ENCODE data around the gene GALNT17. TPM values are rescaled to one million over a fixed set of nuclear protein-coding genes. Genes with fewer than 3 reads are reported as not detected.

Gene GALNT17
- total RNA-seq, 3 donors from 2014 or later, result 0.69 to 17.3 (median 1.6) TPM

- ATAC-seq, result no peak
- H3K4me1 ChIP-seq (ENCODE audit: low read depth), result no peaks in the 10 kb centered on the region
- DNase-seq, result no peak
- intact Hi-C loops (cut with DNase I, micrococcal nuclease), result no loop called here
- no peak overlapping the region for H3K4me3 ChIP-seq
- no peak for TF ChIP-seq CTCF (IDR thresholded peaks at IDR 0.05)
- H3K9me3 ChIP-seq, result peaks cover 24% of the 10 kb centered on the region
- no peaks in the 10 kb centered on the region for H3K36me3 ChIP-seq (ENCODE audit: low read depth)
Observed at GRCh38 chr7:71687286-71687685, 555.3 kb downstream of the GALNT17 start.

DNA sequence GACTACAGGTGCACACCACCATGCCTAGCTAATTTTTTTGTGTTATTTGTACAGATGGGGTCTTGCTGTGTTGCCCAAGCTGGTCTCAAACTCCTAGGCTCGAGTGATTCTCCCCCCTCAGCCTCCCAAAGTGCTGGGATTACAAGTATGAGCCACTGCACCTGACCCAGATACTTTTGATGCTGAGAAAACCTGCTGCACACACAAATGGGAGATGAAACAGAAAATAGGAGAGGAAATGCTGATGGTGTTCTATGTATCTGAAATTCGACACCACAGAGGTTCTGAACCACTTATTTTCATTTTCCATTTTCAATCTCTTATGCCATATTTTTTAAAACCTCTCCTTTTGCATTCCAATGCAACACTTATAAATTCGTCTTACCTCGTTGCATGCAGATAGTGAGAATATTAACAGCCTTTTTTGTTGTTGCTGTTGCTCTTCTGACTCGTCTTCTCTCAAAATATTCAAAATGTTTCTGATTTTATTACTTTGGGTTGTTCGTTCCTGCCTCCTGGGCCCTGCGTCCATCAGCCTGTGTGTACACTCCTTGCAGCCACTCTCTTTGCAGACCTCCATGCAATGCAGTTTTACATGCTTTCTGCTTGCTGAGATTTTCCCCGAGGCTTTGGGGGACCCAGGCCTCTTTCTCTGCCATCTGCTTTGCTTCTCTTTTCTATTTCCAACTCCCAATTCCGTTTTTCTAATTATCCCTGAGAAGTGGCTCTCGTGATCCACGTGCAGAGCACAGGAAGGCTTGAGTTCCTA lies 556.1 kb downstream of the GALNT17 start:
- Histone ChIP-seq H3K9me3 (peaks cover 18% of the 10 kb centered on the region), H3K36me3 (ENCODE audit: low read depth) (no peaks in the 10 kb centered on the region), H3K4me1 (ENCODE audit: low read depth) (no peaks in the 10 kb centered on the region), H3K4me3 (no peak overlapping the region)
- no peak for DNase-seq
- no peak for ATAC-seq
- intact Hi-C loops (cut with DNase I, micrococcal nuclease), result no loop called here
- TF ChIP-seq CTCF (IDR thresholded peaks at IDR 0.05), result no peak

DNA sequence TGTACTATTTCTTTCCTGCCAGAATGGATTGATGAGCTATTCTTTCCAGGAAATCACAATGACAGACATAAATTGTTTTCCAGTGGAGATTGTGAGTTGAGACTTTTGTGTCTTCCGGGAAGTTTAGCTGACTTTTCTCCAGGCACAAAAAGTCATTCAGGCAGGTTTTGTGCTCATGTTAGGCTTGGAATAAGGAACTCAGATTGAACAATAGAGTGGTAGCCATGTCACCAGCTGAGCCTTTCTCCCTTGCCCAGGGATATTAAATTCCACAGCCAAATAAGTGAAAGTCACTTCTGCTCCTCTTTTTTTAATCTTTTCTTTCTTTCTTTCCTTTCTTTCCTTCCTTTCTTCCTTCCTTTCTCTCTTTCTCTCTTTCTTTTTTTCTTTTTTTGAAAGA lies 559.6 kb downstream of the GALNT17 start:
- no peak for TF ChIP-seq CTCF (IDR thresholded peaks at IDR 0.05)
- ATAC-seq, result no peak
- H3K36me3 ChIP-seq (ENCODE audit: low read depth), result no peaks in the 10 kb centered on the region
- no peak for DNase-seq
- H3K9me3 ChIP-seq, result peaks cover 4% of the 10 kb centered on the region
- H3K4me3 ChIP-seq, result no peak overlapping the region
- no peaks in the 10 kb centered on the region for H3K4me1 ChIP-seq (ENCODE audit: low read depth)
- intact Hi-C loops (cut with DNase I, micrococcal nuclease), result no loop called here

DNA sequence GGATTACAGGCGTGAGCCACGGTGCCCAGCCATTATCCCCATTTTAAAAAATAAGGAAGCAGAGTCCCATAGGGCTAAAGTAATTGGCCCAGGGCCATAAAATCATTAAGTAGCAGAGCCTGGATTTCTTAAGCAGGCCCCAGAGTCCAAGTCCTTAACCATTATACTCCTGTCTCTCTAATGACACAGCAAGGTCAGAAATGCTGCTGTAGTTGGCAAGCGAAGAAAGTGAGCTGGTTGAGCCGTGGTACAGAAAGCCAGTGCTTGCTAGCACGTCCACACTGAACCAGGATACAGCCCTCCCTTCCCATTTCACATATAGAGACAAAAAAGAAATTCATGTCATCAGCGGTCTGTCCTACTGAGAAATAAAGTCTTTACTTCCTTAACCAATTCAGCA lies 562.7 kb downstream of the GALNT17 start:
- H3K9me3 ChIP-seq, result peaks cover 8% of the 10 kb centered on the region
- ATAC-seq (no peak), DNase-seq (no peak)
- H3K4me3 ChIP-seq, result no peak overlapping the region
- intact Hi-C loops (cut with DNase I, micrococcal nuclease), result no loop called here
- H3K36me3 ChIP-seq (ENCODE audit: low read depth), result no peaks in the 10 kb centered on the region
- H3K4me1 ChIP-seq (ENCODE audit: low read depth), result no peaks in the 10 kb centered on the region
- no peak for TF ChIP-seq CTCF (IDR thresholded peaks at IDR 0.05)

GRCh38 chr7:71695186-71695585 lies 563.2 kb downstream of the GALNT17 start:
- no peak for ATAC-seq
- intact Hi-C loops (cut with DNase I, micrococcal nuclease), result no loop called here
- DNase-seq, result no peak
- Histone ChIP-seq H3K4me3 (no peak overlapping the region), H3K4me1 (ENCODE audit: low read depth) (no peaks in the 10 kb centered on the region), H3K36me3 (ENCODE audit: low read depth) (no peaks in the 10 kb centered on the region), H3K9me3 (peaks cover 8% of the 10 kb centered on the region)
- no peak for TF ChIP-seq CTCF (IDR thresholded peaks at IDR 0.05)
